ENCODE results near the gene ADAT1.

- TF ChIP-seq CTCF (IDR thresholded peaks at IDR 0.05) (no peak), ZFX (IDR thresholded peaks at IDR 0.05; ENCODE audit: borderline replicate concordance) (no peak)
These were observed 6.1 kb upstream of the ADAT1 start for GRCh38 chr16:75629132-75629531.

Measured in 22Rv1 (cell line).